ENCODE results near the gene AFAP1. TPM values are rescaled to one million over a fixed set of nuclear protein-coding genes. Genes with fewer than 3 reads are reported as not detected.

AFAP1 gene
- total and polyA plus RNA-seq, 2 of the 4 experiments (the other 2 are of a cell fraction): 48.2 to 80.9 TPM

- TF ChIP-seq FOS (IDR thresholded peaks at IDR 0.05; ENCODE audit: low read depth, low read length): no peak
- TF ChIP-seq CTCF (conservative IDR thresholded peaks at IDR 0.05; ENCODE audit: low read depth, low read length): no peak
- TF ChIP-seq USF2 (IDR thresholded peaks at IDR 0.05; ENCODE audit: low read depth, low read length): no peak
- no peak for TF ChIP-seq RCOR1 (IDR thresholded peaks at IDR 0.05; ENCODE audit: insufficient replicate concordance, low read length)
Observed at GRCh38 chr4:7841894-7842293, 97.8 kb downstream of the AFAP1 start (continued).

Measured in IMR-90 (cell line).